ENCODE data around the gene ANXA7.
"Not testable (repeated sequence)": the region's sequence is repeated elsewhere in the genome, so short reads cannot be mapped to it uniquely, and the experiment has no call there.

The ANXA7 gene

GRCh38 chr10:73407495-73407894 lies 6.4 kb downstream of the ANXA7 start:
- no peak for DNase-seq

- no peak for DNase-seq
Observed at GRCh38 chr10:73406846-73407245, 7.0 kb downstream of the ANXA7 start.

- DNase-seq: no peak
Observed at GRCh38 chr10:73405556-73405955, 8.3 kb downstream of the ANXA7 start.

- DNase-seq: no peak
Observed at GRCh38 chr10:73404690-73405089, 9.2 kb downstream of the ANXA7 start.

- DNase-seq: no peak
Observed at GRCh38 chr10:73401636-73402035, 12.2 kb downstream of the ANXA7 start.

GRCh38 chr10:73399063-73399462 lies 14.8 kb downstream of the ANXA7 start:
- no peak for DNase-seq

- DNase-seq: no peak
Observed at GRCh38 chr10:73398024-73398423, 15.8 kb downstream of the ANXA7 start.

- not testable (repeated sequence) for DNase-seq
Observed at GRCh38 chr10:73394325-73394724, 19.5 kb downstream of the ANXA7 start.

- no peak for DNase-seq
Observed at GRCh38 chr10:73388228-73388627, 25.6 kb downstream of the ANXA7 start.

GRCh38 chr10:73386583-73386982 lies 27.3 kb downstream of the ANXA7 start:
- DNase-seq: no peak

GRCh38 chr10:73379064-73379748 lies 34.7 kb downstream of the ANXA7 start:
- no peak for DNase-seq

GRCh38 chr10:73376679-73377078 lies 37.2 kb downstream of the ANXA7 start:
- no peak for DNase-seq

- no peak for DNase-seq
Observed at GRCh38 chr10:73368238-73368637, 45.6 kb downstream of the ANXA7 start.

GRCh38 chr10:73366381-73367298 lies 47.2 kb downstream of the ANXA7 start:
- DNase-seq: no peak

GRCh38 chr10:73364964-73365363 lies 48.9 kb downstream of the ANXA7 start:
- DNase-seq: no peak

- DNase-seq: no peak
Observed at GRCh38 chr10:73359492-73359891, 54.4 kb downstream of the ANXA7 start.

- DNase-seq: peak; percentile 92
Observed at GRCh38 chr10:73358331-73359279, 55.3 kb downstream of the ANXA7 start, which contains the start of gene CFAP70. Gene CFAP70 (minus strand): TSS chr10:73358864. CDS start chr10:73354796, 4,068 bp downstream.

- no peak for DNase-seq
Observed at GRCh38 chr10:73357821-73358220, 56.0 kb downstream of the ANXA7 start.

- no peak for DNase-seq
Observed at GRCh38 chr10:73357166-73357565, 56.7 kb downstream of the ANXA7 start.

GRCh38 chr10:73344269-73344668 lies 69.6 kb downstream of the ANXA7 start:
- no peak for DNase-seq

- no peak for DNase-seq
Observed at GRCh38 chr10:73340121-73340520, 73.7 kb downstream of the ANXA7 start.

- no peak for DNase-seq
Observed at GRCh38 chr10:73339436-73339835, 74.4 kb downstream of the ANXA7 start.

- no peak for DNase-seq
Observed at GRCh38 chr10:73338801-73339368, 75.0 kb downstream of the ANXA7 start.

Measured in NCI-H2171 treated with DMSO at 0.1 percent for 48 hours (cell line).